Measurements from ENCODE around the gene CARD9.
A peak's percentile ranks its signal among the peaks of the same experiment; 100 is the strongest.

The CARD9 gene

DNA sequence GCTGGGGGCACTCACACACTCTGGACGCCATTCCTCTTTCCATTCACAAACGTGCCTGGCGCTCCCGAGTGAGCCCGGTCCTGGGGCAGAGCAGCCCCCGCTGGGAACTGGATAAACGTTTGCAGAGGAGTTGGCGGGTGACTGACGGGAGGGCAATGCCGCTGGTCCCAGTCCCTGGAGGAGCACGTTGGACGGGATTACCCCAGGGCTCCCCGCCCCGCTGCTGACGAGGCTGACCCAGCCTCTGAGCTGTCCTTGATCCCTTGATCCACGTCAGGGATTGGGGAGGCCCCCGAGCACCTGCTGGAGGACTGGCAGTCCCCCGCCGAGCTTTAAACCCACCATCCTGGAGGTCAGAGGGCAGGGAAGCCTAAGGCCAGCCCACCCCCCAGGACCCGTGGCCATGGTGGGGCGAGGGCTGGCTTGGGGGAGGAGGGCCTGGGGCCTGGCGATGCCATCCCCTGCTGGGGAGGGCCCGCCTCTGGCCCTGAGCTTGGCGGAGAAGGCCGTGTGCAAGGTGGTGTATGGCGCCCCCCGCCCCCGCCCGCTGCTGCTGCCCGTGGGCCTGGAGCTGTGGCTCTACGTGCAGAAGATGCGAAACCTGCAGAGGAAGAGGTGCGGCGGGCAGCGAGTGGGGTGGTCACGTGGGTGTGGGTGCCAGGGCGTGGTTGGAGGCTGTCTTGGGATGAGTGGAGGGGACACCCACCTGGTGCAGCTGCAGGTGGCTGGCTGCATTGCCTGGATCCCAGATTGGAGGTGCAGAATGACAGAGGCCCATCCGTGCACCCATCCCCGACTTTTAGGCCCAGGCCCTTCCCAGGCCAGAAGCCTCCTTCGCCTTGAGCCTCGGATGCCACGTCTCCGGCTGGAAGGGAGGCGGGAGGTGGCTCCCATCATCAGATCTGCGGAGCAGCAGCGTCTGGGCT lies 41.6 kb downstream of the CARD9 start:
- Histone ChIP-seq H3K9me3 (ENCODE audit: control insufficient read depth in 5 of 5, low read length in 5 of 5) (no peaks in the 10 kb centered on the region), H3K4me3 (ENCODE audit: low read depth in 1 of 5, low read length in 5 of 5) (no peak overlapping the region), H3K27ac (ENCODE audit: low read depth, low read length) (no peak overlapping the region), H3K36me3 (ENCODE audit: control insufficient read depth in 5 of 5, insufficient read depth in 5 of 5, low read length in 5 of 5) (peaks cover 0 to 12% (median 4%) of the 10 kb centered on the region in 5 donors), H3K27me3 (ENCODE audit: control insufficient read depth in 5 of 5, insufficient read depth in 4 of 5, low read length in 5 of 5) (peaks cover 0 to 6% (median 3%) of the 10 kb centered on the region in 5 donors), H3K9ac (ENCODE audit: low read length in 5 of 5) (no peak overlapping the region), H3K4me1 (ENCODE audit: control insufficient read depth in 5 of 5, insufficient read depth in 5 of 5, low read length in 5 of 5) (peaks cover 0 to 17% (median 16%) of the 10 kb centered on the region in 5 donors)

DNA sequence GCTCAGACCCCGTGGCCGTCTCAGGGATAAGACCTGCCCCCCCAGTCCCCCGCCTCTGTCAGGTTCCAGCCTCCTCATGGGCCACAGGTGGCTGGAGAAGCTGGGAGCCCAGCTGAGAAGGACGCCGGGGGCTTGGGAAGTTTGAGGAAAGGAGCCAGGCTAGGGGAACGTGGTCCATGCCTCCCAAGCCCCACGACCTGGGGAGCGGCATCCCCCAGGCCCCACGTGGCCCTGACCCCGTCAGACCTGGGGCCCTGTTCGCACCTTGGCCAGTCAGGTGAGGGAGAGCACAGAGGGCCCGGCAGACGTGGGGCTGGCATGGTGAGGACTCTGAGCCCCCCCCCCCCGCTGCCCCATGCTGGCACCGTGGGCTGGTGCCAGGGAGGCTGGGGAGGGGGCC lies 42.4 kb downstream of the CARD9 start:
- H3K27me3 ChIP-seq (ENCODE audit: control insufficient read depth in 5 of 5, insufficient read depth in 4 of 5, low read length in 5 of 5) = peaks cover 0 to 12% (median 3%) of the 10 kb centered on the region in 5 donors
- H3K9ac ChIP-seq (ENCODE audit: low read length in 5 of 5) = no peak overlapping the region
- no peak overlapping the region for H3K4me3 ChIP-seq (ENCODE audit: low read depth in 1 of 5, low read length in 5 of 5)
- peaks cover 0 to 25% (median 24%) of the 10 kb centered on the region in 5 donors for H3K4me1 ChIP-seq (ENCODE audit: control insufficient read depth in 5 of 5, insufficient read depth in 5 of 5, low read length in 5 of 5)
- no peak overlapping the region for H3K27ac ChIP-seq (ENCODE audit: low read depth, low read length)
- H3K9me3 ChIP-seq (ENCODE audit: control insufficient read depth in 5 of 5, low read length in 5 of 5) = no peaks in the 10 kb centered on the region
- H3K36me3 ChIP-seq (ENCODE audit: control insufficient read depth in 5 of 5, insufficient read depth in 5 of 5, low read length in 5 of 5) = peaks cover 0 to 5% (median 0%) of the 10 kb centered on the region in 5 donors

DNA sequence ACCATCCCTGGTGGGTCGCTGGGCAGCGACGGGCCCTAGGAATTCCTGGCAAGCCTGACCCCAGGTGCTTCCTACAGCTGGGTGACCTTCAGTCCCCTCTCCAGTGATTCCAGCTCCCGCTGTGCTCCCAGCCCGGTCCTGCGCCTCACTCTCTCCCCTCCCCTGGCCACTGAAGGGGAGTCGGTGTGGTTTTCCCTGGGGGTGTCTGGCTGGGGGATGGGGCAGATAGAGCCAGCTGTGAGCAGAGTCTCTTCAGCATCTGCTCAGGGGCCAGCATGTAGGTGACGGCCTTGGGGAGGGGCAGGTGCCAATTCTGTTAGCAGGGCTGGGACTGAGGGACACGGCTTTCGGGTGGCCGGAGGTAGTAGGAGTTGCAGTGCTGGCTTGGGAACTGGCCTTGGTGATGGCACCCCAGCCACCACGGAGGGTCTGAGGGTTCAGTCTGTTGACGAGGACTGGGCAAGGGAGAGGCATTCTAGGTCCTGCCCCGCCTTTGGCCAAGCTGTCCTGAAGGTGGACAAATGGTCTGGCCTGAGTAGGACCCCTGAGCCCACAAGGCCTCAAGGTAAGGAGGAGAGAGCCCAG lies 43.0 kb downstream of the CARD9 start:
- Histone ChIP-seq H3K27me3 (ENCODE audit: control insufficient read depth in 5 of 5, insufficient read depth in 4 of 5, low read length in 5 of 5) (peaks cover 0 to 13% (median 3%) of the 10 kb centered on the region in 5 donors), H3K36me3 (ENCODE audit: control insufficient read depth in 5 of 5, insufficient read depth in 5 of 5, low read length in 5 of 5) (peaks cover 0 to 5% (median 0%) of the 10 kb centered on the region in 5 donors), H3K27ac (ENCODE audit: low read depth, low read length) (no peak overlapping the region), H3K4me3 (ENCODE audit: low read depth in 1 of 5, low read length in 5 of 5) (no peak overlapping the region), H3K9me3 (ENCODE audit: control insufficient read depth in 5 of 5, low read length in 5 of 5) (no peaks in the 10 kb centered on the region), H3K4me1 (ENCODE audit: control insufficient read depth in 5 of 5, insufficient read depth in 5 of 5, low read length in 5 of 5) (peaks cover 0 to 28% (median 27%) of the 10 kb centered on the region in 5 donors), H3K9ac (ENCODE audit: low read length in 5 of 5) (no peak overlapping the region)

DNA sequence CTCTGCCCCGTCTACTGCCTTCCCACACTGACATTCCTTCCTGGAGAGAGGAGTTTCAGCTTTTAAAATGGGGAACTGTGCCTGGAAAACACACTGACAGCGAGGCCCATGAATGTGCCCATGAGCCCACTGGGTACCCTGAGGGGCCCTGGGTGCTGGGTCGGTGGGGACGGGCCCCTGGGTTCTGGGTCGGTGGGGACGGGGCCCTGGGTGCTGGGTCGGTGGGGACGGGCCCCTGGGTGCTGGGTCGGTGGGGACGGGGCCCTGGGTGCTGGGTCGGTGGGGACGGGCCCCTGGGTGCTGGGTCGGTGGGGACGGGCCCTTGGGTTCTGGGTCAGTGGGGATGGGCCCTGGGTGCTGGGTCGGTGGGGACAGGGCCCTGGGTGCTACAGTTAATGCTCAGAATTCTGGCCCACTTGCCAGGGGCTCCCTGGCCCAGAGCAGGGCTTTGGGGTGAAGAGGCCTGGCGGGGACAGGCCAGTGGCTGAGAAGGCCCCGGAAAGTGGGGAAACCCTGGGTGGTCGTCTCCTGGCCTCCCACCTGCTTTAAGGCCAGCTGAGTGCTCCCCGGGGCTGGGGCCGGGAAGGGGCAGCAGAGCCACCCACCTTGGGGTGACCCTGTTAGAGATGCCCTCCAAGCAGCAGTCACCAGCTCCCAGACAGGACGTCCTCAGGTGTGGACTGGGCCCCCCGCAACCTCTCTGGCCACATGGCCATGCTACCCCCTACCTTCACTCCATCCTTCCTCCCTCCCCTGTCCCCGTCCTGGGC lies 43.6 kb downstream of the CARD9 start:
- Histone ChIP-seq H3K4me1 (ENCODE audit: control insufficient read depth in 5 of 5, insufficient read depth in 5 of 5, low read length in 5 of 5) (peaks cover 0 to 28% (median 27%) of the 10 kb centered on the region in 5 donors), H3K4me3 (ENCODE audit: low read depth in 1 of 5, low read length in 5 of 5) (no peak overlapping the region), H3K27ac (ENCODE audit: low read depth, low read length) (no peak overlapping the region), H3K9me3 (ENCODE audit: control insufficient read depth in 5 of 5, low read length in 5 of 5) (no peaks in the 10 kb centered on the region), H3K9ac (ENCODE audit: low read length in 5 of 5) (no peak overlapping the region), H3K27me3 (ENCODE audit: control insufficient read depth in 5 of 5, insufficient read depth in 4 of 5, low read length in 5 of 5) (peaks cover 0 to 16% (median 7%) of the 10 kb centered on the region in 5 donors), H3K36me3 (ENCODE audit: control insufficient read depth in 5 of 5, insufficient read depth in 5 of 5, low read length in 5 of 5) (peaks cover 0 to 5% (median 0%) of the 10 kb centered on the region in 5 donors)

GRCh38 chr9:136329211-136329627 lies 44.2 kb downstream of the CARD9 start:
- no peaks in the 10 kb centered on the region for H3K9me3 ChIP-seq (ENCODE audit: control insufficient read depth in 5 of 5, low read length in 5 of 5)
- H3K27ac ChIP-seq (ENCODE audit: low read depth, low read length) = no peak overlapping the region
- peak overlapping the region in 1 of 5 donors; percentile 66 for H3K4me3 ChIP-seq (ENCODE audit: low read depth in 1 of 5, low read length in 5 of 5)
- peaks cover 0 to 20% (median 8%) of the 10 kb centered on the region in 5 donors for H3K27me3 ChIP-seq (ENCODE audit: control insufficient read depth in 5 of 5, insufficient read depth in 4 of 5, low read length in 5 of 5)
- H3K36me3 ChIP-seq (ENCODE audit: control insufficient read depth in 5 of 5, insufficient read depth in 5 of 5, low read length in 5 of 5) = peaks cover 0 to 5% (median 0%) of the 10 kb centered on the region in 5 donors
- peak overlapping the region in 1 of 5 donors; percentile 63 for H3K9ac ChIP-seq (ENCODE audit: low read length in 5 of 5)
- H3K4me1 ChIP-seq (ENCODE audit: control insufficient read depth in 5 of 5, insufficient read depth in 5 of 5, low read length in 5 of 5) = peaks cover 0 to 28% (median 27%) of the 10 kb centered on the region in 5 donors

- H3K27me3 ChIP-seq (ENCODE audit: control insufficient read depth in 5 of 5, insufficient read depth in 4 of 5, low read length in 5 of 5) = peaks cover 0 to 20% (median 10%) of the 10 kb centered on the region in 5 donors
- H3K36me3 ChIP-seq (ENCODE audit: control insufficient read depth in 5 of 5, insufficient read depth in 5 of 5, low read length in 5 of 5) = peaks cover 0 to 5% (median 0%) of the 10 kb centered on the region in 5 donors
- peak overlapping the region in 3 of 5 donors; percentile 63 to 77 (median 76) for H3K9ac ChIP-seq (ENCODE audit: low read length in 5 of 5)
- H3K9me3 ChIP-seq (ENCODE audit: control insufficient read depth in 5 of 5, low read length in 5 of 5) = no peaks in the 10 kb centered on the region
- H3K4me1 ChIP-seq (ENCODE audit: control insufficient read depth in 5 of 5, insufficient read depth in 5 of 5, low read length in 5 of 5) = peaks cover 0 to 28% (median 27%) of the 10 kb centered on the region in 5 donors
- H3K27ac ChIP-seq (ENCODE audit: low read depth, low read length) = no peak overlapping the region
- peak overlapping the region in 3 of 5 donors; percentile 57 to 66 (median 59) for H3K4me3 ChIP-seq (ENCODE audit: low read depth in 1 of 5, low read length in 5 of 5)
Observed at GRCh38 chr9:136328622-136329041, 44.8 kb downstream of the CARD9 start.

DNA sequence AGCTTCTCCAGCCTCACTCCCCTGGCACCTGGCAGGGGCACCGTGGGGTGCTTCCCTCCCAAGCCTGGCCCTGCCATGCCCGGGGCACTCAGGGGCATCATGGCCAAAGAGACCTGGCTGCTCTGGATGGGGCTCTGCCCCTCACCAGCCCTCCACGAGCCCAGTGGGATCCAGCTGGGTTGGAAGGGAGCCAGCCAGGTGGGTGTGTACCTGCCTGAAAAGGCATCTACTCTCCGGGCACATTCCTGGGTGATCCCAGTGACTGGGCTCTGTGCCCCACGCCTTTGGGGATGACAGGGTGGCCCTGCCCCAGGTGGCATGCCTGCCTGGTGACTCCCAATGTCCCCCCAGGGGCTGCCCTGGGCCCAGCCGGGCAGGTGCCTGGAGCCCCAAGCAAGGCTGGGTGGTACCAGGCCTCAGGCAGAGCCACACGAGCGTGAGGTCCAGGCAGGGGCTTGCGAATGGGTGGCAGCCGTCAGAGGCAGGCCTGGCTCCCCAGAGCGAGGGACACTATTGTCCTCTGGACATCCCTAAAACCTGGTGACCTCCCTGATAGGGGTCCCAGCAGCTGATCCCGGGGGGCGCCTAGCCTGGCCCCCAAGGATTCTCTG lies 45.4 kb downstream of the CARD9 start:
- Histone ChIP-seq H3K27ac (ENCODE audit: low read depth, low read length) (no peak overlapping the region), H3K9me3 (ENCODE audit: control insufficient read depth in 5 of 5, low read length in 5 of 5) (no peaks in the 10 kb centered on the region), H3K4me1 (ENCODE audit: control insufficient read depth in 5 of 5, insufficient read depth in 5 of 5, low read length in 5 of 5) (peaks cover 0 to 28% (median 27%) of the 10 kb centered on the region in 5 donors), H3K36me3 (ENCODE audit: control insufficient read depth in 5 of 5, insufficient read depth in 5 of 5, low read length in 5 of 5) (peaks cover 0 to 5% (median 0%) of the 10 kb centered on the region in 5 donors), H3K27me3 (ENCODE audit: control insufficient read depth in 5 of 5, insufficient read depth in 4 of 5, low read length in 5 of 5) (peaks cover 0 to 25% (median 12%) of the 10 kb centered on the region in 5 donors), H3K4me3 (ENCODE audit: low read depth in 1 of 5, low read length in 5 of 5) (peak overlapping the region in 4 of 5 donors; percentile 45 to 66 (median 58)), H3K9ac (ENCODE audit: low read length in 5 of 5) (peak overlapping the region in 3 of 5 donors; percentile 63 to 77 (median 76))

GRCh38 chr9:136327304-136327974 lies 46.0 kb downstream of the CARD9 start, which contains the start of gene GPSM1:
TSS of gene GPSM1 (plus strand) at chr9:136327539. CDS start at chr9:136327696, 157 bp downstream.
- H3K4me1 ChIP-seq (ENCODE audit: control insufficient read depth in 5 of 5, insufficient read depth in 5 of 5, low read length in 5 of 5) = peaks cover 0 to 28% (median 27%) of the 10 kb centered on the region in 5 donors
- H3K27me3 ChIP-seq (ENCODE audit: control insufficient read depth in 5 of 5, insufficient read depth in 4 of 5, low read length in 5 of 5) = peaks cover 0 to 30% (median 13%) of the 10 kb centered on the region in 5 donors
- no peak within 1 kb of the TSS for H3K27ac ChIP-seq (ENCODE audit: low read depth, low read length)
- H3K9me3 ChIP-seq (ENCODE audit: control insufficient read depth in 5 of 5, low read length in 5 of 5) = no peaks in the 10 kb centered on the region
- peak within 1 kb of the TSS in 4 of 5 donors; percentile 45 to 66 (median 58) for H3K4me3 ChIP-seq (ENCODE audit: low read depth in 1 of 5, low read length in 5 of 5)
- peak within 1 kb of the TSS in 3 of 5 donors; percentile 63 to 77 (median 76) for H3K9ac ChIP-seq (ENCODE audit: low read length in 5 of 5)
- H3K36me3 ChIP-seq (ENCODE audit: control insufficient read depth in 5 of 5, insufficient read depth in 5 of 5, low read length in 5 of 5) = peaks cover 0 to 4% (median 0%) of the 10 kb centered on the region in 5 donors

Measured in subcutaneous abdominal adipose tissue (tissue), 5 donors.